Suprapubic skin (tissue), 4 donors: Measurements from ENCODE around the gene P4HB.

Experiments
- EP300 ChIP-seq: sonication (generic); formaldehyde crosslinking; IDR thresholded peaks from one replicate; pipeline ENCODE4 v1.6.1; 2017; ENCODE audit warnings: antibody characterized with exemption
- POLR2A ChIP-seq, 2 donors: fragments of 450-650 bp; IDR thresholded peaks; one replicate each; pipeline ENCODE4 v1.6.1; 2017; ENCODE audit warnings: antibody characterized with exemption in 2 of 2, mild to moderate bottlenecking in 2 of 2, moderate library complexity in 2 of 2
- POLR2AphosphoS5 ChIP-seq, 3 donors: sonication (generic); formaldehyde crosslinking; IDR thresholded peaks; one replicate each; pipeline ENCODE4 v1.6.1; 2017; ENCODE audit warnings: antibody characterized with exemption in 3 of 3
- TF ChIP-seq, protein P1 (sequence below), 2 donors: fragments of 200-600 bp in 1 of 2; fragments of 450-650 bp in 1 of 2; sonication (generic) in 1 of 2; IDR thresholded peaks; one replicate each; pipeline ENCODE4 v1.5.1; 2016 to 2019; ENCODE audit warnings: antibody characterized with exemption in 2 of 2, mild to moderate bottlenecking in 1 of 2, moderate library complexity in 1 of 2

DNA sequence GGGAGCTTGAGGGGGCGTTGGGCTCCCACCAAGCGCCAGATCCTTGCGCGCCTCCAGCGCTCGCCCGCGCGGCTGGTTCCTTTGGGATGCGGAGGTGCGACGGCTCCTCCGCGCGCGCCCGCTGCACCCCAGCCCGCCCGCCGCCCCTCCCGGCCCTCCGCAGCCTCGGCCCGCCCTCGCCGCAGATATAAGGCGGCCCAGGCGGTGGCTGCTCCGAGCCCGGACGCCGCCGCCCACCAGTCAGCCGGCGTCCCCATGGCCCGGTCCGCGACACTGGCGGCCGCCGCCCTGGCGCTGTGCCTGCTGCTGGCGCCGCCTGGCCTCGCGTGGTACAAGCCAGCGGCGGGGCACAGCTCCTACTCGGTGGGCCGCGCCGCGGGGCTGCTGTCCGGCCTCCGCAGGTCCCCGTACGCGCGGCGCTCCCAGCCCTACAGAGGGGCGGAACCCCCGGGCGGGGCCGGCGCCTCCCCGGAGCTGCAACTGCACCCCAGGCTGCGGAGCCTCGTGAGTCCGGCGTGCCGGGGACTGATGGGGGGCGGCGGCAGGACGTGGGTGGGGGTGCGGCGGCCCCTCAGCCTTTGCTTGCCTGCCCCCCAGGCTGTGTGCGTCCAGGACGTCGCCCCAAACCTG, 41.8 kb upstream of the P4HB start, which contains the start of gene NPB:
- TF ChIP-seq, protein P1, sequence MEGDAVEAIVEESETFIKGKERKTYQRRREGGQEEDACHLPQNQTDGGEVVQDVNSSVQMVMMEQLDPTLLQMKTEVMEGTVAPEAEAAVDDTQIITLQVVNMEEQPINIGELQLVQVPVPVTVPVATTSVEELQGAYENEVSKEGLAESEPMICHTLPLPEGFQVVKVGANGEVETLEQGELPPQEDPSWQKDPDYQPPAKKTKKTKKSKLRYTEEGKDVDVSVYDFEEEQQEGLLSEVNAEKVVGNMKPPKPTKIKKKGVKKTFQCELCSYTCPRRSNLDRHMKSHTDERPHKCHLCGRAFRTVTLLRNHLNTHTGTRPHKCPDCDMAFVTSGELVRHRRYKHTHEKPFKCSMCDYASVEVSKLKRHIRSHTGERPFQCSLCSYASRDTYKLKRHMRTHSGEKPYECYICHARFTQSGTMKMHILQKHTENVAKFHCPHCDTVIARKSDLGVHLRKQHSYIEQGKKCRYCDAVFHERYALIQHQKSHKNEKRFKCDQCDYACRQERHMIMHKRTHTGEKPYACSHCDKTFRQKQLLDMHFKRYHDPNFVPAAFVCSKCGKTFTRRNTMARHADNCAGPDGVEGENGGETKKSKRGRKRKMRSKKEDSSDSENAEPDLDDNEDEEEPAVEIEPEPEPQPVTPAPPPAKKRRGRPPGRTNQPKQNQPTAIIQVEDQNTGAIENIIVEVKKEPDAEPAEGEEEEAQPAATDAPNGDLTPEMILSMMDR (IDR thresholded peaks at IDR 0.05) = no peak
- no peak for TF ChIP-seq POLR2A (IDR thresholded peaks at IDR 0.05)
- TF ChIP-seq EP300 = no peak
- no peak for TF ChIP-seq POLR2AphosphoS5 (IDR thresholded peaks at IDR 0.05)
